HG03025 (cell line): Measurements from ENCODE around the gene CNN2.

ENCODE experiments used
- ATAC-seq: cut with Tn5 transposase; IDR thresholded peaks from one replicate; pipeline ENCODE4 v1.9.1; 2021; ENCODE audit warnings: mild to moderate bottlenecking, moderate library complexity; ENCODE audit not compliant: unreplicated experiment, low FRiP score

Gene CNN2

DNA sequence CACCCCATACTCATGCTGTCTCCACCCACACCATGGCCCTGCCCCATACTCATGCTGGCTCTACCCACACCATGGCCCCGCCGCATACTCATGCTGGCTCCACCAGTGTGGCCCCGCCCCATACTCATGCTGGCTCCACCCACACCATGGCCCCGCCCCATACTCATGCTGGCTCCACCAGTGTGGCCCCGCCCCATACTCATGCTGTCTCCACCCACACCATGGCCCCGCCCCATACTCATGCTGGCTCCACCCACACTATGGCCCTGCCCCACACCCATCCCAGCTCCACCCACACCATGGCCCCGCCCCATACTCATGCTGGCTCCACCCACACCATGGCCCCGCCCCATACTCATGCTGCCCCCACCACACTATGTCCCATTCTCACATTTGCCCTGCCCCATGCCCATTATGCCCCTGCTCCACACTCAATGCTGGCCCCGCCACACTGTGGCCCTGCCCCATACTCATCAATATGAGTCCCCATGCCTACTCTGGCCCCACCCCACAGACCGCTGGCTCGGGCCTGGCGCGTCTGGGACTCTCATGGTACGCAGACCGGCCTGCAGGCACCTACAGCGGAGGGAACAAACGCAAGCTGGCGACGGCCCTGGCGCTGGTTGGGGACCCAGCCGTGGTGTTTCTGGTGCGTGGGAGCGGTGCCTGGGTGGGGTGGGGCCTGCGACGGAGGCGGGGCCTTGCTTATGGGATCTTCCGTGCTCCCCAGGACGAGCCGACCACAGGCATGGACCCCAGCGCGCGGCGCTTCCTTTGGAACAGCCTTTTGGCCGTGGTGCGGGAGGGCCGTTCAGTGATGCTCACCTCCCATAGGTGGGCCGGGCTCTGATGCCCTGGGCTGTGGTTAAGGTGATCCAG, 36.9 kb downstream of the CNN2 start:
- ATAC-seq, result no peak

DNA sequence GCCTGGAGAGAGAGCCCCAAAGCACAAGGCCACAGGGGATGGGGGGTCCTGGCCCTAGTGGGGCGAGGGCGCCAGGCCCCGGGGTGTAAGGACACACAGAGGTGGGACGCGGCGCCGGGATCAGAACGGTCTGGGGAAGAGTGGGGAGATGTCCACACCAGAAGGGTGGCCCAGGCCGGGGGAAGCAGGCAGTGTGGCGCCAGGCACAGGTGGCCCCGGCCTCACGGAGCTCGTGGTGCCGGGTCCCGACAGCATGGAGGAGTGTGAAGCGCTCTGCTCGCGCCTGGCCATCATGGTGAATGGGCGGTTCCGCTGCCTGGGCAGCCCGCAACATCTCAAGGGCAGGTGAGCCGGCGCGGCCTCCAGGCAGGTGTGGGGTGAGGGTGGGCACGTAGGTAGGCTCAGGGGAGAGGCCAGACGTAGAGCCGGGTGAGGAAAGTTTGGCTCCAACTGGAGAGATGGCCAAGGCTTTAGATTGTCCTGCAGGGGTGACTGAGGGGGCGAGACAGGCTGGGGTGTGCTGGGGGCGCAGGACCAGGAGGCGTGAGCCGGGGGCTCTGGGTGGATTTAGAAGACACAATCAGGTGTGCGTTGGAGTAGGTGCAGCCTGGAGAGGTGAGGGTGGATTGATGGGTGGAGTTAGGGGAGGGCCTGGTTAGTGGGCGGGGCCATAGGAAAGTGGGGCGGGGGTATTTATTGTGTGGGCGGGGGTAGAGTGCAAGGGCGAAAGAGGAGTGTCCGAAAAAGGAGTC, 37.7 kb downstream of the CNN2 start:
- ATAC-seq, result no peak

DNA sequence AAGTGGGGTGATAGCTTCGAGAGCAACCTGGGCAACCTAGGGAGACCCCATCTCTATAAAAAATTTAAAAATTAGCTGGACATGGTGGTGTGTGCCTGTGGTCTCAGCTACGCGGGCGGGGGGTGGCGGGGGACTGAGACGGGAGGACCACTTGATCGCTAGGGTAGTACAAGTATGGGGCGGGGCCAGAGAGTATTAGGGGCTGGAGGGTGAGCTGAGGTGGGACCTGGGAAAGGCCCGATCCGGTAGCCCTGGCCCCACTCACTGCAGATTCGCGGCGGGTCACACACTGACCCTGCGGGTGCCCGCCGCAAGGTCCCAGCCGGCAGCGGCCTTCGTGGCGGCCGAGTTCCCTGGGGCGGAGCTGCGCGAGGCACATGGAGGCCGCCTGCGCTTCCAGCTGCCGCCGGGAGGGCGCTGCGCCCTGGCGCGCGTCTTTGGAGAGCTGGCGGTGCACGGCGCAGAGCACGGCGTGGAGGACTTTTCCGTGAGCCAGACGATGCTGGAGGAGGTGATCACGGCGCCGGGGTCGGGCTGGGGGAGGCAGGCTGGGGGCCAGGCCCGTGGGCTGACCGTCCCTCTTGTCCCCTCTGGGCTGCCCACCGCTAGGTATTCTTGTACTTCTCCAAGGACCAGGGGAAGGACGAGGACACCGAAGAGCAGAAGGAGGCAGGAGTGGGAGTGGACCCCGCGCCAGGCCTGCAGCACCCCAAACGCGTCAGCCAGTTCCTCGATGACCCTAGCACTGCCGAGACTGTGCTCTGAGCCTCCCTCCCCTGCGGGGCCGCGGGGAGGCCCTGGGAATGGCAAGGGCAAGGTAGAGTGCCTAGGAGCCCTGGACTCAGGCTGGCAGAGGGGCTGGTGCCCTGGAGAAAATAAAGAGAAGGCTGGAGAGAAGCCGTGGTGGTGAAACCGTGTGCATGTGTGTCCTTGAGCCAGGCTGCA, 38.5 kb downstream of the CNN2 start:
- no peak for ATAC-seq

DNA sequence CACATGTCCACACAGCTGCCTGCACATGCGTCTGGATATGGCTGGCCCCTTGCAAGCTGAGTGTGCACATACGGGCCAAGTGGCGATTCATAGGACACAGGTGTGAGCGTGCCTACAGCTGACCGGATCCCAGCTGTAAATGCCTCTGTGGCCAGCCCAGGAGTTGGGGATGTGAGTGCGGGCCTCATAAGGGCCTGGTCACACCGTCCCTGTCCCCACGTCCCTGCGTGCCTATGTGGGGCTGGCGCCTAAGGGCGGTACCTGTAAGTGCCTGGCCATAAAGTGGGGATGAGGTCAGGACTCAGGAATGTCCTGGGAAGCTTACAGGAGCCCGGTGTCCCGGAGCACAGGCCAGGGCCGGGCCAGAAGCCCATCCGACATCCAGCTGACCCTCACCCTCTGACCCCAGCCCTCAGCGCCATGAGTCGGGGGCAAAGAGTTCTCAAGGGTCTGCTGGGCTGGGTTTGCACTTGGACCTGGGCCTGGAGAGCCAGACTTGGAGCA, 39.2 kb downstream of the CNN2 start:
- ATAC-seq, result no peak

DNA sequence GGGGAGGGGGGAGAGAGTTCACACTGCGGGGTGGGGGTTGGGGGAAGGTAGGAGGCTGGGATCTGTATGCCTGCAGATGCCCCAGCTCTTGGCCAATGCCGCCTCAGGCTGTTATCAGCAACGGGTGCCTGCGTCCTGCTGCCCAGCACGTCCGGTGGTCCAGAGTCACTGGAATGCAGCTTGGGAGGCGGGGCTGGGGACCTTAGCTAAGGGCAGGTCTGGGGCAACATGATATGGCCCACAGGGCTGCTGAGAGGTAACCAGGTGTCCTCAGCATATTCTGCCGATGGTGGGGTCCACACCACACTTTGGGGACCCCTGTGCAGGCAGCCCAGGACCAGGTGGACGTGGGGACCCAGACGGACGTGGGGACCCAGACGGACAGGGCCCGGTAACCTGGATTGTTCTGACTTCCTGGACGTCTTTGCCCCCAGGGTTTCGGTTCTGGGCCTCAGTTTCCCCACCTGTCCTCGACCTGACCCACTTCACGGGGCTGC, 39.9 kb downstream of the CNN2 start:
- no peak for ATAC-seq

DNA sequence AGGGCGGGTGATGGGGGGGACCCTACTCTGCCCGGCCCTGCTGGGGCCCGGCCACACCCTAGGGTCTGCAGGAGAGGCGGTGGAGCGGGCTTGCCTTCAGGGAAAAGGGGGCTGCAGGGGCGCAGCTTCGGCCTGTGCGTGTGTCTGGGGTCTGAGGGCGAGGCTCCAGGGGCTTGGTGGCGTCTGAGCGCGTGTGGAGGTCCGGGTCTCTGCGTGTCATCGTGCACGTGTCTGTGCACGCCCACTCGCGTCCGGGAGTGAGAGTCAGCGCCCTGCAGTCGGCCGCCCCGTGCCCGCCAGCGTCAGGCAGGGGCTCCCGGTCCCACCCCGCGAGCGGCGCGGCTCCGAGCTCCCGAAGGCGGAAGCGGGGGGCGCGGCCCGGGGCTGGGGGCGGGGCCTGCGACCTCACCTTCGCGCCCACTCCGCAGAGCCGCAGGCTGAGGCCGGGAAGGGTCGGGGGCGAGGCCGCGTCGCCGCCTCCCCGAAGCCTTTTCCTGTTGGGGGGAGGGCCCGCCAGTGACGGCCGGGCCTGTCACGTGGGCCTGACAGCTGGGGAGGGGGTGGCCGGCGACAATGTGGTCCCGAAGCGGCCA, 40.4 kb downstream of the CNN2 start, which contains the start of gene ARHGAP45:
Gene ARHGAP45, plus strand, starts transcription at position 420 of the 593 bp plus-strand sequence. CDS start 239 bp downstream, outside the sequence.
- ATAC-seq, result no peak

DNA sequence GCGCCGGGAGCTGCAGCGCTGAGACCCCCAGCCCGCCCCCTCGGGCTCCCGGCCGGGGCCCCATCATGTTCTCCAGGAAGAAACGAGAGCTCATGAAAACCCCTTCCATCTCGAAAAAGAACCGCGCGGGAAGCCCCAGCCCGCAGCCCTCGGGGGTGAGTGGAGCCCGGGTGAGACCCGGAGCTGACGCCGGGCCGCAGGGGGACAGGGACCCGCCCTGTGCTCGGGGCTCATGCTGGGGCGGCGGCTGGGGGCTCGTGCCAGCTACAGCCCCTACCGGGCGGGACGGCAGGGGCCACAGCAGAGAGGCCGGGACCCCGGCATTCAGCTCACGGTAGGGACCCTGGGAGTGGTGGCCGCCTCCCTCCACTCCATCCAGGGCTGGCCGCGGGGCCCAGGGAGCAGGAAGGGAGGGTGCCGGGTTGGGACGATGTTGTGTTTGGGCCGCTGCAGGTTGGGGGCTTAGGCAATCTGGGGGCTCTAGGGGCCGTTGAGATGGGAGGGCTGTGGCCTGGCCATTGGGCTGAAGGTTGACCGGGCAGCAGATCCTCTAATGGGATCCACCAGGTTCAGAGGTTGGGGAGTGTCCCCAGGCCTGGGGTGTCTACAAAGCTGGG, 41.0 kb downstream of the CNN2 start:
- no peak for ATAC-seq

DNA sequence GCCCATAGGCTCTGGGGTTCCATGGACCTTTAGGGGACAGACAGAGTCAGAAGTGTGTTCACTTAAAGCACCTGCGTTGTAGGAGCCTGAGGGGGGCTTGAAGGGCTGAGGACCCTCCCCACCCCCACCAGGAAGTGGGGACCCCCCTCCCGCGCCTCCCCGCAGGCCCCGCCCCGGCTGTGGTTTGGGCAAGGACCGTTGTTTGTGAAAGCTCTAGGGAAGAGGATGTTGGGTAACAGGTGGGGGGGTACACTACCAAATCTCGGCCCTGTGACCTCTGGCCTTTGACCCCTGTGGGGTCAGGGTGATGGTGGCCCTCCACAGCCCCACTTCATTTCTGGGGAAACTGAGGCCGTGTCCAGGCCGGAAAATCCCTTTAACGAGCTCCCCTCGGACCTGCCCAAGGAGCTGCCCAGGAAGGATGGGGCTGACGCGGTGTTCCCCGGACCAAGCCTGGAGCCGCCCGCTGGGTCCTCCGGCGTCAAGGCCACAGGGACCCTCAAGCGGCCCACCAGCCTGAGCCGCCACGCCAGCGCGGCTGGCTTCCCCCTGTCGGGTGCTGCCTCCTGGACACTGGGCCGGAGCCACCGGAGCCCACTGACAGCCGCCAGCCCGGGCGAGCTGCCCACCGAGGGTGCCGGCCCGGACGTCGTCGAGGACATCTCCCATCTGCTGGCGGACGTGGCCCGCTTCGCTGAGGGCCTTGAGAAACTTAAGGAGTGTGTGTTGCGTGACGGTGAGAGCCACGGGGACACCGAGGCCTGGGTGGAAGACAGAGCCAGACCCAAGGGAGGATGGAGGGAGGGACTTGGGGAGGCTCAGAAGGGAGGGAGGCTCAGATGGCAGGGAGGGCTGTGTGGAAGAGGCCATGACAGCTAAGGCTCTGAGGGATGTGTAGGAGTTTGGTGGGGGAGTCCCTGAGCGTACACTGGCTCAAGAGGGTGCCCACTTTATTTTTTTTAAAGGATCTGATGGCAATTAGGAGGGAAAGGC, 41.9 kb downstream of the CNN2 start:
- ATAC-seq, result no peak

DNA sequence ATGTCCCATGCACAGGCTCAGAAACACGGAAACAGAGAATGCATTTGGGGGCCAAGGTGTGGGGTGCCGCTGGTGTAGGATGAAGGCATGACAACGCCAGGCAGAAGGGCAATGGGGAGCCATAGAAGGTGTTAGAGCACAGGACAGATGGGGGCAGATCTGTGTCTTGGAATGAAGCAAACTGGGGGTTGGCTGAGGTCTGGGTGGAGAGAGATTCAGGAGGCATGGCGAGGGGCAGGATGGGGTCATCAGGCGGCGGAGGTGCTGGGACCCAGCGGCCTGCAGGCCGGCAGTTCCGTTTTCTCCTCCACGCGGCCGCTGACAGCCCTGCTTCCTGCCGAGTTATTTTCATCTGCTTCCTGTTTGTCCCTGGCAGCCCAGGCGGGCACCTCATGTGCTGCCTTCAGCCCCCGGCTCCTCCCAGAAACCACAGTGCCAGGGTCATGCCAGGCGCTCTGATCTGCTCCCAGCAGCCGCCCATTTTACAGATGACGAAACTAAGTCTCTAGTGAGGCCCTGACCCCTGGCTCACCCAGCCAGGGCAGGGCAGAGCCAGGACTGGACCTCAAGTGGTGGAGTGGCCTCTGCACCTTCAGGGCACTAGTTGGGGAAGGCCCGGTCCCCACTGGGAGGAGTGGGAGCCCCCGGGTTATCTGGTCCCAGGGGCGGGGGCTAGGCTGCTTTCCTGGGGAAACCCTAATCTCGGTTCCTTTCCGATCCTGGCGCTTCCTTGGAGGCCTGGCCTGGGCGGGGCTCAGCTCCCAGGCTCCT, 42.8 kb downstream of the CNN2 start:
- no peak for ATAC-seq

DNA sequence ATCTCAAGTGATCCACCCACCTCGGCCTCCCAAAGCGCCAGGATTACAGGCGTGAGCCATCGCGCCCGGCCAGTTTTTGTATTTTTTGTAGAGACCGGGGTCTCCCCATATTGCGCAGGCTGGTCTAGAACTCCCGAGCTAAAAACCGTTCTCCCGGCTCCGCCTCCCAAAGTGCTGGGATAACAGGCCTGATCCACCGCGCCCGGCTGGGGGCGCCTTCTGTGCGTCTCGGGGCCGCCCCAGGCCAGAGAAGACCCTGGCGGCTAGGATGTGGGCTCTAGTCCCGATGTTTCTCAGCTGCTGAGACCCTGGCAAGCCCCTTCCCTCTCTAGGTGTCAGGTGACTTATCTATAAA, 44.1 kb downstream of the CNN2 start:
- ATAC-seq, result no peak

DNA sequence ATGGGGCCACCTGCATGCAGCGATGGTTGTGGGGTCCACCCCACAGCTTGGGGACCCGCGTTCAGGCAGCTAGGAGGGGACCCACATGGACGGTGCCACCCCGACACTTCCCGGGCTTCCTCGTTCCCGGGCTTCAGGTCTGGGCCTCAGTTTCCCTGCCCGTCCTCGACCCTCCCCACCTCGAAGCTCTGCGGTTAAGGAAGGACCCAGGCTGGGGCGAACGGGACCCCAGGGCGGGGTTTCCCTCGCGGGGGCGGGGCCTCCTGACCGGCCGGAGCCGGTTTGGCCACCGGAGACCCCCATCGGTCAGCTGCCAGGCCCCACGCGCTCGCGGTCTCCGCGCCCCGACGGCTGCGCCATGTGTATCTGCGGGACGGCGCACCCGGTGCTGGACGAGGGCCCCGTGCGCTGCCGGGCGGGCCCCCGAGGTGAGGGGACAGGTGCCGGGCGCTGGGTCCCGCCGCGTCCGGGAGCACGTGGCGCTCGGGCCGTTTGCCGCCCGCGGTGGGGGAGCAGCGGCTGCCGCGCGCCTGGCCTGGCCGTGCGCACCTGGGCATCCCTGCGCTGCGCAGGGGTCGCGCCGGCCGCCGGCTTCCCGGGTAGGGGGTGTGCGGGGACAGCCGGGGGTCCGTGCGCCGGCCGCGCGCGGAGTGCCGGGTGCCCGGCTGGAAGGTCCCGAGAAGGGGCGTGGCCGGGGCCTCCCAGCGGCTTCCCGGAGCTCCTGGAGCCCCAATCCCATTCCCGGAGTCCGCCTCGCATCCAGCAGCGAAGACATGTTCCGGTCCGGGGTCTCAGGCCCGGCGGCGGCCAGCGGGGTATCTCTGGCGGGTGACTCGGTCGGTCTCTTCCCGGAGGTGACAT, 44.8 kb downstream of the CNN2 start:
- no peak for ATAC-seq

DNA sequence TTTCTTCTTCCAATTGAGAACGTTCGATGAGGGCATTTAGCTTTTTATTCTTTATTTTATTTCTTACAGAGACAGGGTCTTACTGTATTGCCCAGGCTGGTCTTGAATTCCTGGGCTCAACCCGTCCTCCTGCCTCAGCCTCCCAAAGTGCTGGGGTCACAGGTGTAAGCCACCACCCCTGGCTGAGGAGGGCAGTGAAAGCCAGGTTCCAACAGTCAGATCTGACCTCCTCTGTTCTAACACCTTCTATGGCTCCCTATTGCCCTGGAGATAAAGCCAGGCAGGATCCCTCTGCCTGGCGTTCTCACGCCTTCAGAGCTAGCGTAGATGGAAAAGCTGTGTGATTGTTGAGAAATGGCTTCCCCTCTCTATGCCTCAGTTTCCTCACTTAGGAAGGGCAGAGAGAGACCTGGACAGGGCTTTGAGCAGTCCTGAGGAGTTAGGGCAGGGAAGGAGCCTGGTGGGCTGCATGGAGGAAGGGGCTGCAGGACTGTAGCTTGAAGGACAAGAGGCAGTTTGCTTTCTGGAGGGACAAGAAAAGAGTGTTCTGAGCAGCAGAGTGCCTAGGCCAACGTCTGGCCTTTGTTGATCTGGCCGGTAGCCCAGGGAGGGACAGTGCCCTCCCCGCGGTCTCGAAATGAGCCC, 46.1 kb downstream of the CNN2 start:
- no peak for ATAC-seq

DNA sequence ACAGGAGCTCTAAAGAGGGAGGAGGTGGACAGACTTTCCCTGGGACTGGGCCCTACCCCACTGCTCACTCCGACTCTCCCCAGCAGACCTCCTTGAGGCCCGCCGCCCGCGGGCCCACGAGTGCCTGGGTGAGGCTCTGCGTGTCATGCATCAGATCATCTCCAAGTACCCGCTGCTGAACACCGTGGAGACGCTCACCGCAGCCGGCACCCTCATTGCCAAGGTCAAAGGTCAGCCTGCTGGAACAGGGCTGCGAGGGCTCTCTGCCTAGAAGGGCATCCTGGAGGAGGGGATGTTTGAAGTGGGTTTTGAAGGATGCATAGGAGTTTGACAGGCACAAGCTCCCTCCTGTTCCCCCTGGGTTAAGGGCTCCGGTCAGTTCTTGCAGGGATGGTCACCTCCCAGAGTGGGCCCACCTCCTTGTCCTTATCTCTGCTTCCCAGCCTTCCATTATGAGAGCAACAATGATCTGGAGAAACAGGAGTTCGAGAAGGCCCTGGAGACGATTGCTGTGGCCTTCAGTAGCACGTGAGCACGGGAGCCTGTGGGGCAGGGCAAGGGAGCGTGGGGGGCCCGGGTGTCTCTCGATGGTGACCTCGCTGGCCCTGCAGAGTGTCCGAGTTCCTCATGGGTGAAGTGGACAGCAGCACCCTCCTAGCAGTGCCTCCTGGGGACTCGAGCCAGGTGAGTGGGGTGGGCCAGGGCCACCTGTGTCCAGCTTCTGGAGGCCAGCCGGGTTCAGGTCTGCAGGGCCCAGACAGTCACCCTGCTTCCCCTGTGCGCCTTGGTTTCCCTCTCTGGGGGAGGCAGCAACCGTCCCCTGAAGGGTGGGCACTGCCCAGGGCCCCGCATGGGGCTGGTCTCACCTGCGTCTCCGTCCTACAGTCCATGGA, 46.9 kb downstream of the CNN2 start:
- no peak for ATAC-seq

DNA sequence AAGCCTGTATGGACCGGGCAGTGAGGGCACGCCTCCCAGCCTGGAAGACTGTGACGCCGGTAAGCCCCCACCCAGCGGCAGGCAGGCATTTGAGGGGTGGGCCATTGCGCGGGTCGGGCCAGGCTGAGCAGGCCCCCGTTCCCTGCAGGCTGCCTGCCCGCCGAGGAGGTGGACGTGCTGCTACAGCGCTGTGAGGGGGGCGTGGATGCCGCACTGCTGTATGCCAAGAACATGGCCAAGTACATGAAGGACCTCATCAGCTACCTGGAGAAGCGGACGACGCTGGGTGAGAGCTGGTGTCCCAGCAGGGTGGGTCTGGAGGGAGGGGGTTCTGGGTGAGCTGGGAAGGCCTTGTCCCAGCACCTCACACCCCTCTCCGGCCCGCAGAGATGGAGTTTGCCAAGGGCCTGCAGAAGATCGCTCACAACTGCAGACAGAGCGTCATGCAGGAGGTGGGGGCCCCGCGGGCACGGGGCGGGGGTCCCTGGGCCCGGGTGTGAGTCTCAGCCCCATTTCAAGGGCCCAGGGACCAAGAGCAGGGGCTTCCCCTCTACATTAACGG, 47.6 kb downstream of the CNN2 start:
- ATAC-seq, result no peak
